HEK293T (cell line): ENCODE results near the gene IGDCC3.

Source experiments
- ARNT ChIP-seq: fragments of 450-650 bp; IDR thresholded peaks from 2 replicates; pipeline ENCODE4 v1.6.1; 2017; ENCODE audit warnings: mild to moderate bottlenecking
- FOXM1 ChIP-seq: fragments of 450-650 bp; IDR thresholded peaks from 2 replicates; pipeline ENCODE4 v1.6.1; 2017; ENCODE audit warnings: mild to moderate bottlenecking, borderline replicate concordance
- NFRKB ChIP-seq: fragments of 450-650 bp; IDR thresholded peaks from 2 replicates; pipeline ENCODE4 v1.6.1; 2016; ENCODE audit warnings: mild to moderate bottlenecking, moderate library complexity
- SP1 ChIP-seq: fragments of 450-650 bp; IDR thresholded peaks from 2 replicates; pipeline ENCODE4 v1.6.1; 2017
- SUZ12 ChIP-seq: fragments of 450-650 bp; IDR thresholded peaks from 2 replicates; pipeline ENCODE4 v1.6.1; 2016; ENCODE audit warnings: mild to moderate bottlenecking
- TARDBP ChIP-seq: fragments of 450-650 bp; IDR thresholded peaks from 2 replicates; pipeline ENCODE4 v1.6.1; 2016

DNA sequence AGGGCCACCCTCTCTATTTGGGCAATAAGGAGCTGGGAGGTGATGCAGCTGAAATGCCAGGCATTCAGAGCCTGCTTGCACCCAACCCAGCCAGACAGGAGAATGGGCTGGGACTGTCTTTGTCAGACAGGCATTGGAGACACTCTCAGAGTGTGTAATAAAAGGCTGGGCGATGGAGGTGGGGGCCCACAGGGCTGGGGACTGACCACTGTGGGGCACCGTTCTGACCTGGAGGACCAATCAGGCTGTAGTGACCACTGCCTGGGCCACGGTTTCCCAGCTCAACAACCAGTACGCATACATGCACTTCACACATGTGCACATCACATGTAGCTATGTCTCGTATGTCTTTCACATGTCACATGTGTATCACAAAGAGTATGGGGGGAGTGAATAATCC, 5.7 kb upstream of the IGDCC3 start:
- TF ChIP-seq TARDBP, result no peak
- no peak for TF ChIP-seq FOXM1
- TF ChIP-seq NFRKB, result no peak
- no peak for TF ChIP-seq SUZ12
- TF ChIP-seq SP1, result no peak
- no peak for TF ChIP-seq ARNT
